Karpas-422 (cell line): Measurements from ENCODE around the gene SPOCK2. TPM values are rescaled to one million over a fixed set of nuclear protein-coding genes. Genes with fewer than 3 reads are reported as not detected.
"Not testable (repeated sequence)": the region's sequence is repeated elsewhere in the genome, so short reads cannot be mapped to it uniquely, and the experiment has no call there.

ENCODE experiments used
- DNase-seq: peaks from one replicate; pipeline ENCODE4 v3.0.0-alpha.2; 2015
- H2AFZ ChIP-seq: fragments of 200-600 bp; sonication (generic); 2 replicates; pipeline ENCODE4 v1.6.1; 2014; ENCODE audit warnings: antibody characterized with exemption, low read length, mixed read lengths
- H3K27ac ChIP-seq: fragments of 200-600 bp; sonication (generic); 2 replicates; pipeline ENCODE4 v1.5.1; 2014; ENCODE audit warnings: mild to moderate bottlenecking, low read length, moderate library complexity
- H3K27me3 ChIP-seq: fragments of 200-600 bp; sonication (generic); 2 replicates; pipeline ENCODE4 v1.6.1; 2014; ENCODE audit warnings: low read length, mixed read lengths
- H3K36me3 ChIP-seq: fragments of 200-600 bp; sonication (generic); 2 replicates; pipeline ENCODE4 v1.6.1; 2014; ENCODE audit warnings: low read length, mixed read lengths; ENCODE audit not compliant: insufficient read depth
- H3K4me1 ChIP-seq: fragments of 200-600 bp; sonication (generic); 2 replicates; pipeline ENCODE4 v1.6.1; 2014; ENCODE audit warnings: mild to moderate bottlenecking, low read length, mixed read lengths
- H3K4me2 ChIP-seq: fragments of 200-600 bp; sonication (generic); 2 replicates; pipeline ENCODE4 v1.6.1; 2014; ENCODE audit warnings: low read length, low read depth, mild to moderate bottlenecking; ENCODE audit not compliant: poor library complexity, severe bottlenecking
- H3K4me3 ChIP-seq: fragments of 200-600 bp; sonication (generic); 2 replicates; pipeline ENCODE4 v1.5.1; 2014; ENCODE audit warnings: mild to moderate bottlenecking, antibody characterized with exemption, low read length, mixed read lengths
- H3K79me2 ChIP-seq: fragments of 200-600 bp; sonication (generic); 2 replicates; pipeline ENCODE4 v1.6.1; 2014; ENCODE audit warnings: mild to moderate bottlenecking, low read length, mixed read lengths
- H3K9ac ChIP-seq: fragments of 200-600 bp; sonication (generic); 2 replicates; pipeline ENCODE4 v1.6.0; 2014; ENCODE audit warnings: low read length
- H3K9me2 ChIP-seq: fragments of 200-600 bp; sonication (generic), shearing (Covaris generic); replicated peaks from 2 replicates; pipeline ENCODE4 v1.6.0; 2014; ENCODE audit warnings: mild to moderate bottlenecking, low read length, moderate library complexity; ENCODE audit not compliant: insufficient read depth
- H3K9me3 ChIP-seq: fragments of 300-700, 200-600 bp; sonication (generic); 2 replicates; pipeline ENCODE4 v1.6.1; 2014; ENCODE audit warnings: low read length, mixed read lengths
- H4K20me1 ChIP-seq: fragments of 200-600 bp; sonication (generic); 2 replicates; pipeline ENCODE4 v1.6.1; 2014; ENCODE audit warnings: mild to moderate bottlenecking, antibody characterized with exemption, low read length, low read depth; ENCODE audit not compliant: insufficient read depth
- total RNA-seq: library from RNA; depleted of rRNA; stranded (reverse); fragments of >200 nt; shearing (Covaris generic); gene quantifications from 2 replicates; pipeline ENCODE4 v1.2.3, GENCODE V29; 2014; ENCODE audit warnings: low replicate concordance

SPOCK2 gene
- total RNA-seq, 1 experiment from 2014 or later, result not detected

DNA sequence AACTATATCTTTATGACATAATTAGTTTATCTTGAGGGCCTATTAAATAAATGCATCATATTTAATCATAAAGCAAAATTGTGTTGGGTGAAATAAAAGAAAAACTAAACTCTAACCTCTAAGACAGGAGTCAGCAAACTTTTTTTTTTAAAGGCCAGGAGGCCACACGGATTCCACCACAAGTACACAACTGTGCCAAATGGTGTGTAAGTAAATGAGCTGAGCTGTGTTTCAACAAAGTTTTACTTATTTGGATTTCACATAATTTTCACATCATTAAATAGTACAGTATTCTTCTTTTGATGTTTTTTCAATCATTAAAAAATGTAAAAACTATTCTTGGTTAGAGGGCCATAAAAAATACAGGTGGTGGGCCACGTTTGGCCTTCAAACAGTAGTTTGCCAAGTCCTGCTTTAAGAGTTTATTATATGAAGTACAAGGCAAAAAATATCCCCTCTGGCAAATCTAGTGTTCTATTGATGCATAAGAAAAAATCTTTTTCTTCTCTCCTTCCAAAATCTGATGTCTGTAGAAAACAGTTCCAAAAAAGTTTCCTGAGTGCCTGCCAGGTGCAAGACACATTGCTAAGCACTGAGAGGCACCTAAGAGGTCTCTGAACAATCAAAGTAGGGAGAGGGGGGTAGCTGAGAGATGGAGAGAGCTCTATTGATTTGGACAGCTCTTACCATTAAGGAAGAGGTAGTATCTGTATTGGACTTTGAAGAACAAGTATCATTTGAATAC lies 26.5 kb upstream of the SPOCK2 start:
- Histone ChIP-seq H3K4me1 (no peaks in the 10 kb centered on the region), H3K9me3 (peaks cover 6% of the 10 kb centered on the region), H3K9me2 (no peaks in the 10 kb centered on the region), H3K36me3 (peaks cover 9% of the 10 kb centered on the region; the same call in 1 of the 2 replicates), H3K4me2 (no peak overlapping the region), H3K27me3 (no peaks in the 10 kb centered on the region), H3K4me3 (no peak overlapping the region), H2AFZ (no peak overlapping the region), H3K27ac (no peak overlapping the region), H3K9ac (no peak overlapping the region), H3K79me2 (no peaks in the 10 kb centered on the region), H4K20me1 (no peaks in the 10 kb centered on the region)
- DNase-seq, result no peak

DNA sequence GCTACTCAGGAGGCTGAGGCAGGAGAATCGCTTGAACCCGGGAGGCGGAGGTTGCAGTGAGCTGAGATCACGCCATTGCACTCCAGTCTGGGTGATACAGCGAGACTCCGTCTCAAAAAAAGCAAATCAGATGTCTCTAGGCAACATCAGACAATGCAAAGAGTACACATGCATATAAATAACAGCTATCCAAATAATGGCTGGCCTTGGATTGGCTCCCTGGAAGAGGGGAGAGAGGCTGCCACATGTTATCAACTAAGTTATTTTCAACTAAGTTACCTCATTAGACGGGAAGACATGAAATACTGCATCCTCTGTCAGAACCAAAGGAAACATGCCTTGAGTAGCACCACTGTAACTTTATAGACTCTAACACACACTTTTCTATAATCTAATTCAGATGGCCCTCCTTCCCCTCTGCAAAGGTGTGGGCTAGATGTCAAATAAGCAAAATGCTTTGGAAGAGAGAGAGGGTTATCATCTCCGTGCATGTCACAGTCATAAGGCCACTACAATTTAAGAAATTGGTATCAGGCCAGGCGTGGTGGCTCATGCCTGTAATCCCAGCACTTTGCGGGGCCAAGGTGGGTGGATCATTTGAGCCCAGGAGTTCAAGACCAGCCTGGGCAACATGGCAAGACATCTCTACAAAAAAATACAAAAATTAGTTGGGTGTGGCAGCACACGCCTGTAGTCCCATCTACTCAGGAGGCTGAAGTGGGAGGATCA lies 22.5 kb upstream of the SPOCK2 start:
- no peak for DNase-seq
- H3K9me2 ChIP-seq, result no peaks in the 10 kb centered on the region
- H3K27ac ChIP-seq, result no peak overlapping the region
- H3K4me1 ChIP-seq, result peaks cover 20% of the 10 kb centered on the region
- no peak overlapping the region for H3K9ac ChIP-seq
- no peak overlapping the region for H2AFZ ChIP-seq
- no peaks in the 10 kb centered on the region for H3K79me2 ChIP-seq
- H3K4me3 ChIP-seq, result no peak overlapping the region
- H3K36me3 ChIP-seq, result peaks cover 2% of the 10 kb centered on the region; the same call in 1 of the 2 replicates
- no peak overlapping the region for H3K4me2 ChIP-seq
- H3K9me3 ChIP-seq, result no peaks in the 10 kb centered on the region
- H4K20me1 ChIP-seq, result no peaks in the 10 kb centered on the region
- H3K27me3 ChIP-seq, result no peaks in the 10 kb centered on the region

DNA sequence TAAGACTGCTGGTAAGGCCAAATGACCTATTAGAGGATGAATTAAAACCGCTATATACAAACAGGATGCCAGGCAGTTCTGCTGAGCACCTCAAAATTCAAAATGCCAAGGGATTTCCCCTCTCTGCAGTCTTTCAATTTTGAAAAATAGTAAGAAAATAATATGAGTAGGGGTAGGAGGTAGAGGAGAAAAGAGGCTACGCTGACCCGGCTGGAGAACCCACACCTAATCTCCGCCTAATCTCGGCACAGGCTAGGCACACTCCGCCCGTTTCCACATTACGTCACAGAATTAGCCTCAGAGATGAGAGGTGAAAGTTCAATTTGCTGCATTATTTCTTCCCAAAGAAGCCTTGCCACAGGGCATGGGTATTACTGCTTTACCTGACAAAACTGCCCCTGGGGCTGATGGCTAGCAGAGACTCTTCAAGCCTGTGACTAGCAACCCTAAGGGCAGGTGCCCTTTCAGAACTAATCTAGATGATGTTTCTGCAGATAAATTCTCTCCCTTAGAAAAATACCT lies 21.3 kb upstream of the SPOCK2 start:
- H3K27me3 ChIP-seq, result no peaks in the 10 kb centered on the region
- no peaks in the 10 kb centered on the region for H3K9me2 ChIP-seq
- no peak for DNase-seq
- no peak overlapping the region for H3K4me3 ChIP-seq
- no peaks in the 10 kb centered on the region for H3K9me3 ChIP-seq
- no peak overlapping the region for H2AFZ ChIP-seq
- no peak overlapping the region; the same call in 1 of the 2 replicates for H3K27ac ChIP-seq
- no peaks in the 10 kb centered on the region for H4K20me1 ChIP-seq
- H3K79me2 ChIP-seq, result no peaks in the 10 kb centered on the region
- H3K4me1 ChIP-seq, result peaks cover 20% of the 10 kb centered on the region
- H3K36me3 ChIP-seq, result no peaks in the 10 kb centered on the region
- no peak overlapping the region for H3K4me2 ChIP-seq
- no peak overlapping the region for H3K9ac ChIP-seq

DNA sequence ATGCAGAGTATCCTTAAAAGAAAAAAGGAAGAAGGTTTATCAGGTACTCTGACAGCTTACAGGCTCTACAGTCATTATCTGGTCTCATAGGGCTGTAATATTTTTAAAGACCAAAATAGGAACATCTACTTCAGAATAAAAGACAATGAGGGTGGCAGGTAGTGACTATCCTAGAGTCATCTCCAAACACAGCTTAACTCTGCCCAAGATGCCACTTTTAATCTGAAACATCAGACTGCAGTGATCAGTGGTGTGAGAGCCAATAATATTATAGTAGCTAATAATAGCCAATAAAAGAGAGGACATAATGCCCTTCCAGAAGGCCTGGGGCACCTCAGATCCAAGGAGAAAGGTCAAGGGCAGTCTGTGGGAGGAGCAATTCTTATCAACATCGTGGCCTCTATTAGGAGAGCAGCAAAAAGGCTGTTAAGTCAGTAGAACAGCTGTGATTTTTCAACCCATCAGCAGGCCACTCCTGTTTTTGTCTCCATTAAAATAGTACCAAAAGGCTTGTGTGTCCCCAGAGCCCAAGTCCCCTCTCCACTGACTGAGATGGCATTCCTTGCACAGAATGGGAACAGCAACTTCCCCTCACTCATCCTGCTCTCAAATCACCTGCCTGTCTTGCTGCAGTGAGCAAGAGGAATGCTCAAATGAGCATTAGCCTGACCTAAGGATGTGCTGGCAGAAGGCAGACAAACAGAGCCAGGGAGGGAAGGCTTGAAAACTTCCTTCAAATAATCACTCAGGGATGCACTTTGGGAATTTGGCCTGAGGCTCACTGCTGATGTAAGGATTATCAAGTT lies 20.7 kb upstream of the SPOCK2 start:
- Histone ChIP-seq H3K4me1 (peaks cover 20% of the 10 kb centered on the region), H3K27ac (peak overlapping the region; percentile 35; the same call in 1 of the 2 replicates), H3K4me2 (no peak overlapping the region), H3K27me3 (no peaks in the 10 kb centered on the region), H3K36me3 (no peaks in the 10 kb centered on the region), H3K9me3 (no peaks in the 10 kb centered on the region), H2AFZ (no peak overlapping the region), H3K9me2 (no peaks in the 10 kb centered on the region), H3K9ac (no peak overlapping the region), H4K20me1 (no peaks in the 10 kb centered on the region), H3K4me3 (no peak overlapping the region), H3K79me2 (no peaks in the 10 kb centered on the region)
- DNase-seq, result no peak

DNA sequence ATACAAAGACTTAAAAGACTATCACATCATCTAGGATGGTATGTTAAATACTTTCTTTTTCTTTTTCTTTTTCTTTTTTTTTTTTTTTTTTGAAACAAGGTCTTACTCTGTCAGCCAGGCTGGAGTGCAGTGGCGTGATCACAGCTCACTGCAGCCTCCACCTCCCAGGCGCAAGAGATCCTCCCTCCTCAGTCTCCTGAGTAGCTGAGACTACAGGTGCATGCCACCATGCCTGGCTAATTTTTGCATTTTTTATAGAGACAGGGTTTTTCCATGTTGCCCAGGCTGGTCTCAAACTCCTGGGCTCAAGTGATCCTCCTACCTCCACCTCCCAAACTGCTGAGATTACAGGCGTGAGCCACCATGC lies 19.6 kb upstream of the SPOCK2 start:
- not testable (repeated sequence) for H3K4me3 ChIP-seq
- peak overlapping the region; percentile 34; the same call in 1 of the 2 replicates for H3K27ac ChIP-seq

DNA sequence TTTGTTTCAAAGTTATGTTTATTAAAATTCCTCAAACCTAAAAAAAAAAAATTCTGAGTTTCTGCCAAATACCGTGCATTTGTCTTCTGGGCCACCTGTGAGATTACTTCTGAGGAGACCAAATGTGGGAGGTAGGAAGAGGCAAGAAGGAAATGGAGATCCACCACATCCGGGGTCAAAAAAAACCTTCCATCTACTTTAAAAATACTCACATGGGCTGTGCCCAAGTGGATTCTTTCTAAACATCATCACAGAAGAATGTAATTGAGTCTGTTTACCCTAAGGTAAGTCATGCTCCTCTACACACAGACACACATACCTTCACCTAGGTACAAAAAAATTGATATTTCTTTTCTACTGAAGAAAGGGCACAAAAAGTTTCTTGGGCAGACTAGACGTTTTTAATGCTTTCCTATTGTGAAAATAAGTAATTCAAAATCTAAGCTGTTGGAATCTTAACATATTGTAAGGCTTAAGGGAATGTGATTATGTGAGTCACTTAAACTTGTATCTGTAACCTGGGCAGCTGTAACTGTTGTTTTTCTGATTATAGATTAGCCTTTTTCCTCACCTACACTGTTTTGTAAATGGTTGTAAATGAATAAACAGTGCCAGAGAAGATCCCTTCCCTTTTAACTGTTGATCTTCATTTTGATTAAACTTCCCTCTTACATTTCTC lies 19.1 kb upstream of the SPOCK2 start:
- Histone ChIP-seq H3K4me3 (no peak overlapping the region), H3K4me1 (peaks cover 20% of the 10 kb centered on the region), H4K20me1 (no peaks in the 10 kb centered on the region), H2AFZ (no peak overlapping the region), H3K4me2 (no peak overlapping the region), H3K9ac (no peak overlapping the region), H3K36me3 (no peaks in the 10 kb centered on the region), H3K27ac (peak overlapping the region; percentile 34; the same call in 1 of the 2 replicates), H3K79me2 (no peaks in the 10 kb centered on the region), H3K9me2 (no peaks in the 10 kb centered on the region), H3K9me3 (no peaks in the 10 kb centered on the region), H3K27me3 (no peaks in the 10 kb centered on the region)
- DNase-seq, result no peak

More for the DNA sequence above, 19.6 kb upstream of the SPOCK2 start:
- not testable (repeated sequence) for H3K4me2 ChIP-seq, DNase-seq, H4K20me1 ChIP-seq, H3K79me2 ChIP-seq, H3K27me3 ChIP-seq, H3K9ac ChIP-seq, H2AFZ ChIP-seq, H3K36me3 ChIP-seq, H3K9me2 ChIP-seq, H3K9me3 ChIP-seq
- peaks cover 20% of the 10 kb centered on the region for H3K4me1 ChIP-seq

DNA sequence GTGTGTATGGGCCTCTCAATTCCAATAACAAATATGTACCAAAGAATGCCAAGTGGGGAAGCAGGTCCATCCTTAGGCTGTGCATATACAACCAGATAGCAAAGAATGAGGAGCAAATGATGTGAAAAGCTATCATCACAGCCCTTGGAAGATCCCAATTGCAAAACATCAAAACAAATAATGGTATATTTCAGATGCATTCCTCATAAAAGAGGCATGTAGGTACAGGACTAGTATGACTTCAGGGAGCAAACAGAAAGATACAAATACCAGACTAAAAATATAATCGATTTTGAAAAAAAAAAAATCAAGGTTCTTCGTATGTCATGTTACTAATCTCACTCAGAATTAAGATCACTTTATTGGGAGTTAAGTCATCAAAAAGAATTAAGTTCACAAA lies 18.5 kb upstream of the SPOCK2 start:
- Histone ChIP-seq H3K9ac (no peak overlapping the region), H3K4me3 (no peak overlapping the region), H3K27ac (no peak overlapping the region), H3K36me3 (no peaks in the 10 kb centered on the region), H3K4me1 (peaks cover 20% of the 10 kb centered on the region), H3K27me3 (no peaks in the 10 kb centered on the region), H3K9me3 (no peaks in the 10 kb centered on the region), H3K4me2 (no peak overlapping the region), H4K20me1 (no peaks in the 10 kb centered on the region), H3K9me2 (no peaks in the 10 kb centered on the region), H2AFZ (no peak overlapping the region), H3K79me2 (no peaks in the 10 kb centered on the region)
- no peak for DNase-seq
